ENCODE measurements around the gene PABPC1L.

Gene PABPC1L

GRCh38 chr20:44901974-44902373 lies 7.9 kb upstream of the PABPC1L start:
- Histone ChIP-seq H3K36me3 (ENCODE audit: control insufficient read depth, insufficient read depth, low read length) (peaks cover 72% of the 10 kb centered on the region), H3K27ac (ENCODE audit: low read depth, low read length) (no peak overlapping the region), H3K4me1 (ENCODE audit: control insufficient read depth, insufficient read depth, low read length) (no peaks in the 10 kb centered on the region)

GRCh38 chr20:44904377-44904776 lies 5.5 kb upstream of the PABPC1L start:
- Histone ChIP-seq H3K4me1 (ENCODE audit: control insufficient read depth, insufficient read depth, low read length) (peaks cover 4% of the 10 kb centered on the region; the same call in 1 of the 2 replicates), H3K36me3 (ENCODE audit: control insufficient read depth, insufficient read depth, low read length) (peaks cover 85% of the 10 kb centered on the region), H3K4me3 (ENCODE audit: low read depth, low read length) (no peak overlapping the region)

More at GRCh38 chr20:44901974-44902373, 7.9 kb upstream of the PABPC1L start:
- Histone ChIP-seq H3K27me3 (ENCODE audit: control insufficient read depth, insufficient read depth, low read length) (no peaks in the 10 kb centered on the region), H3K9me3 (ENCODE audit: control insufficient read depth, insufficient read depth, low read length) (no peaks in the 10 kb centered on the region), H3K9ac (ENCODE audit: low read depth, low read length) (no peak overlapping the region), H3K4me3 (ENCODE audit: low read depth, low read length) (no peak overlapping the region)

GRCh38 chr20:44908987-44909871 lies 631 bp upstream of the PABPC1L start:
- Histone ChIP-seq H3K27ac (ENCODE audit: low read depth, low read length) (peak overlapping the region; percentile 43), H3K36me3 (ENCODE audit: control insufficient read depth, insufficient read depth, low read length) (peaks cover 64% of the 10 kb centered on the region), H3K9me3 (ENCODE audit: control insufficient read depth, insufficient read depth, low read length) (no peaks in the 10 kb centered on the region), H3K27me3 (ENCODE audit: control insufficient read depth, insufficient read depth, low read length) (no peaks in the 10 kb centered on the region), H3K9ac (ENCODE audit: low read depth, low read length) (no peak overlapping the region), H3K4me1 (ENCODE audit: control insufficient read depth, insufficient read depth, low read length) (peaks cover 6% of the 10 kb centered on the region; the same call in 1 of the 2 replicates), H3K4me3 (ENCODE audit: low read depth, low read length) (peak overlapping the region; percentile 51)

More at GRCh38 chr20:44904377-44904776, 5.5 kb upstream of the PABPC1L start:
- no peaks in the 10 kb centered on the region for H3K9me3 ChIP-seq (ENCODE audit: control insufficient read depth, insufficient read depth, low read length)
- no peak overlapping the region for H3K27ac ChIP-seq (ENCODE audit: low read depth, low read length)
- no peaks in the 10 kb centered on the region for H3K27me3 ChIP-seq (ENCODE audit: control insufficient read depth, insufficient read depth, low read length)
- H3K9ac ChIP-seq (ENCODE audit: low read depth, low read length) = no peak overlapping the region

- peak overlapping the region; percentile 83 for H3K4me3 ChIP-seq (ENCODE audit: low read depth, low read length)
- peaks cover 61% of the 10 kb centered on the region for H3K36me3 ChIP-seq (ENCODE audit: control insufficient read depth, insufficient read depth, low read length)
- peaks cover 6% of the 10 kb centered on the region; the same call in 1 of the 2 replicates for H3K4me1 ChIP-seq (ENCODE audit: control insufficient read depth, insufficient read depth, low read length)
- H3K27me3 ChIP-seq (ENCODE audit: control insufficient read depth, insufficient read depth, low read length) = no peaks in the 10 kb centered on the region
- peak overlapping the region; percentile 69 for H3K9ac ChIP-seq (ENCODE audit: low read depth, low read length)
- H3K27ac ChIP-seq (ENCODE audit: low read depth, low read length) = peak overlapping the region; percentile 82
- H3K9me3 ChIP-seq (ENCODE audit: control insufficient read depth, insufficient read depth, low read length) = no peaks in the 10 kb centered on the region
Measured at GRCh38 chr20:44910690-44911262, 916 bp downstream of the PABPC1L start.

GRCh38 chr20:44911264-44911921 lies 1.5 kb downstream of the PABPC1L start:
- Histone ChIP-seq H3K4me3 (ENCODE audit: low read depth, low read length) (peak overlapping the region; percentile 36; the same call in 1 of the 2 replicates), H3K27ac (ENCODE audit: low read depth, low read length) (no peak overlapping the region), H3K4me1 (ENCODE audit: control insufficient read depth, insufficient read depth, low read length) (peaks cover 6% of the 10 kb centered on the region; the same call in 1 of the 2 replicates), H3K27me3 (ENCODE audit: control insufficient read depth, insufficient read depth, low read length) (no peaks in the 10 kb centered on the region), H3K36me3 (ENCODE audit: control insufficient read depth, insufficient read depth, low read length) (peaks cover 61% of the 10 kb centered on the region), H3K9ac (ENCODE audit: low read depth, low read length) (no peak overlapping the region; the same call in 1 of the 2 replicates), H3K9me3 (ENCODE audit: control insufficient read depth, insufficient read depth, low read length) (no peaks in the 10 kb centered on the region)

GRCh38 chr20:44912189-44912588 lies 2.3 kb downstream of the PABPC1L start:
- Histone ChIP-seq H3K27me3 (ENCODE audit: control insufficient read depth, insufficient read depth, low read length) (no peaks in the 10 kb centered on the region), H3K36me3 (ENCODE audit: control insufficient read depth, insufficient read depth, low read length) (peaks cover 61% of the 10 kb centered on the region), H3K27ac (ENCODE audit: low read depth, low read length) (no peak overlapping the region), H3K9ac (ENCODE audit: low read depth, low read length) (no peak overlapping the region), H3K4me1 (ENCODE audit: control insufficient read depth, insufficient read depth, low read length) (peaks cover 6% of the 10 kb centered on the region; the same call in 1 of the 2 replicates), H3K4me3 (ENCODE audit: low read depth, low read length) (no peak overlapping the region), H3K9me3 (ENCODE audit: control insufficient read depth, insufficient read depth, low read length) (no peaks in the 10 kb centered on the region)

- Histone ChIP-seq H3K9ac (ENCODE audit: low read depth, low read length) (no peak overlapping the region), H3K36me3 (ENCODE audit: control insufficient read depth, insufficient read depth, low read length) (peaks cover 73% of the 10 kb centered on the region), H3K4me3 (ENCODE audit: low read depth, low read length) (no peak overlapping the region), H3K4me1 (ENCODE audit: control insufficient read depth, insufficient read depth, low read length) (no peaks in the 10 kb centered on the region; the same call in 1 of the 2 replicates), H3K27me3 (ENCODE audit: control insufficient read depth, insufficient read depth, low read length) (no peaks in the 10 kb centered on the region), H3K27ac (ENCODE audit: low read depth, low read length) (no peak overlapping the region), H3K9me3 (ENCODE audit: control insufficient read depth, insufficient read depth, low read length) (no peaks in the 10 kb centered on the region)
Measured at GRCh38 chr20:44914924-44915323, 5.1 kb downstream of the PABPC1L start.

GRCh38 chr20:44916586-44916985 lies 6.7 kb downstream of the PABPC1L start:
- H3K4me3 ChIP-seq (ENCODE audit: low read depth, low read length) = no peak overlapping the region
- peaks cover 80% of the 10 kb centered on the region for H3K36me3 ChIP-seq (ENCODE audit: control insufficient read depth, insufficient read depth, low read length)
- no peak overlapping the region for H3K9ac ChIP-seq (ENCODE audit: low read depth, low read length)
- no peaks in the 10 kb centered on the region for H3K27me3 ChIP-seq (ENCODE audit: control insufficient read depth, insufficient read depth, low read length)
- no peak overlapping the region for H3K27ac ChIP-seq (ENCODE audit: low read depth, low read length)
- no peaks in the 10 kb centered on the region; the same call in 1 of the 2 replicates for H3K4me1 ChIP-seq (ENCODE audit: control insufficient read depth, insufficient read depth, low read length)
- H3K9me3 ChIP-seq (ENCODE audit: control insufficient read depth, insufficient read depth, low read length) = no peaks in the 10 kb centered on the region

- H3K4me1 ChIP-seq (ENCODE audit: control insufficient read depth, insufficient read depth, low read length) = no peaks in the 10 kb centered on the region
- H3K4me3 ChIP-seq (ENCODE audit: low read depth, low read length) = no peak overlapping the region
- H3K36me3 ChIP-seq (ENCODE audit: control insufficient read depth, insufficient read depth, low read length) = peaks cover 82% of the 10 kb centered on the region
- H3K27ac ChIP-seq (ENCODE audit: low read depth, low read length) = no peak overlapping the region
- no peaks in the 10 kb centered on the region for H3K27me3 ChIP-seq (ENCODE audit: control insufficient read depth, insufficient read depth, low read length)
- no peaks in the 10 kb centered on the region for H3K9me3 ChIP-seq (ENCODE audit: control insufficient read depth, insufficient read depth, low read length)
- H3K9ac ChIP-seq (ENCODE audit: low read depth, low read length) = no peak overlapping the region
Measured at GRCh38 chr20:44917399-44917798, 7.5 kb downstream of the PABPC1L start.

- H3K36me3 ChIP-seq (ENCODE audit: control insufficient read depth, insufficient read depth, low read length) = peaks cover 80% of the 10 kb centered on the region
- no peak overlapping the region for H3K4me3 ChIP-seq (ENCODE audit: low read depth, low read length)
- H3K9ac ChIP-seq (ENCODE audit: low read depth, low read length) = no peak overlapping the region
- no peaks in the 10 kb centered on the region for H3K27me3 ChIP-seq (ENCODE audit: control insufficient read depth, insufficient read depth, low read length)
- H3K9me3 ChIP-seq (ENCODE audit: control insufficient read depth, insufficient read depth, low read length) = no peaks in the 10 kb centered on the region
- H3K4me1 ChIP-seq (ENCODE audit: control insufficient read depth, insufficient read depth, low read length) = no peaks in the 10 kb centered on the region
- no peak overlapping the region for H3K27ac ChIP-seq (ENCODE audit: low read depth, low read length)
Measured at GRCh38 chr20:44918342-44918741, 8.5 kb downstream of the PABPC1L start.
